Measurements from ENCODE around the gene KIF5B.

- TF ChIP-seq, protein P1, sequence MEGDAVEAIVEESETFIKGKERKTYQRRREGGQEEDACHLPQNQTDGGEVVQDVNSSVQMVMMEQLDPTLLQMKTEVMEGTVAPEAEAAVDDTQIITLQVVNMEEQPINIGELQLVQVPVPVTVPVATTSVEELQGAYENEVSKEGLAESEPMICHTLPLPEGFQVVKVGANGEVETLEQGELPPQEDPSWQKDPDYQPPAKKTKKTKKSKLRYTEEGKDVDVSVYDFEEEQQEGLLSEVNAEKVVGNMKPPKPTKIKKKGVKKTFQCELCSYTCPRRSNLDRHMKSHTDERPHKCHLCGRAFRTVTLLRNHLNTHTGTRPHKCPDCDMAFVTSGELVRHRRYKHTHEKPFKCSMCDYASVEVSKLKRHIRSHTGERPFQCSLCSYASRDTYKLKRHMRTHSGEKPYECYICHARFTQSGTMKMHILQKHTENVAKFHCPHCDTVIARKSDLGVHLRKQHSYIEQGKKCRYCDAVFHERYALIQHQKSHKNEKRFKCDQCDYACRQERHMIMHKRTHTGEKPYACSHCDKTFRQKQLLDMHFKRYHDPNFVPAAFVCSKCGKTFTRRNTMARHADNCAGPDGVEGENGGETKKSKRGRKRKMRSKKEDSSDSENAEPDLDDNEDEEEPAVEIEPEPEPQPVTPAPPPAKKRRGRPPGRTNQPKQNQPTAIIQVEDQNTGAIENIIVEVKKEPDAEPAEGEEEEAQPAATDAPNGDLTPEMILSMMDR (IDR thresholded peaks at IDR 0.05), result no peak
- TF ChIP-seq POLR2A (IDR thresholded peaks at IDR 0.05) (no peak), EP300 (IDR thresholded peaks at IDR 0.05) (no peak)
These were observed 92.6 kb downstream of the KIF5B start for GRCh38 chr10:31963589-31963980.
